ENCODE results near the gene KRT1.

DNA sequence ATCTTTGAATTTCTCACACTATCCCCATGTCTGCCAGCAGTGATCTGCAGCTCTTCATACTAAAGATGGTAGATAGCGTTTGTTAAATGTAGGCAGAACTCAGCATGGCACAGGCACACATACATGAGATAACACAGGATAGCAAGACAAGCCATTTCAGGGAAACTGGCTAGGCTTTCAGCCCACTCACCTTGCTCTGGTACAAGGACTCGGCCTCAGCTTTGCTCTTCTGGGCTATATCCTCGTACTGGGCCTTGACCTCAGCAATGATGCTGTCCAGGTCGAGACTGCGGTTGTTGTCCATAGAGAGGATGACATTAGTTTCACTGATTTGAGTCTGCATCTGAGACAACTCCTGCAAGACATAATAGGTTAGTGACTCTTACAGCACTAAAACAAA, 3.1 kb downstream of the KRT1 start:
- TF ChIP-seq, protein P1, sequence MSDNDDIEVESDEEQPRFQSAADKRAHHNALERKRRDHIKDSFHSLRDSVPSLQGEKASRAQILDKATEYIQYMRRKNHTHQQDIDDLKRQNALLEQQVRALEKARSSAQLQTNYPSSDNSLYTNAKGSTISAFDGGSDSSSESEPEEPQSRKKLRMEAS (IDR thresholded peaks at IDR 0.05; ENCODE audit: low read depth): no peak
- no peak for TF ChIP-seq NFIC (IDR thresholded peaks at IDR 0.05; ENCODE audit: borderline replicate concordance)
